ENCODE results near the gene NOXO1. TPM values are rescaled to one million over a fixed set of nuclear protein-coding genes. Genes with fewer than 3 reads are reported as not detected.

NOXO1 gene
- total RNA-seq, 1 donor from 2014 or later, result 1.6 TPM

GRCh38 chr16:2004795-2005517, 23.7 kb upstream of the NOXO1 start:
- DNase-seq (ENCODE audit: low read depth) (no peak), FAIRE-seq (no peak)
- no peak overlapping the region for H3K4me3 ChIP-seq (ENCODE audit: low read depth, low read length)
- peaks cover 51% of the 10 kb centered on the region for H3K36me3 ChIP-seq (ENCODE audit: control insufficient read depth, insufficient read depth, low read length)
- H3K27me3 ChIP-seq (ENCODE audit: control insufficient read depth, insufficient read depth, low read length), result no peaks in the 10 kb centered on the region
- no peak for TF ChIP-seq CTCF (IDR thresholded peaks at IDR 0.05; ENCODE audit: insufficient read depth, low read length, severe bottlenecking)

- peaks cover 56% of the 10 kb centered on the region for H3K36me3 ChIP-seq (ENCODE audit: control insufficient read depth, insufficient read depth, low read length)
- TF ChIP-seq CTCF (IDR thresholded peaks at IDR 0.05; ENCODE audit: insufficient read depth, low read length, severe bottlenecking), result peak; percentile 98
- no peak for FAIRE-seq
- peak; percentile 69 for DNase-seq (ENCODE audit: low read depth)
- H3K27me3 ChIP-seq (ENCODE audit: control insufficient read depth, insufficient read depth, low read length), result no peaks in the 10 kb centered on the region
- H3K4me3 ChIP-seq (ENCODE audit: low read depth, low read length), result no peak overlapping the region
Measured at GRCh38 chr16:2003827-2004641, 22.8 kb upstream of the NOXO1 start.

- no peak for DNase-seq (ENCODE audit: low read depth)
- H3K4me3 ChIP-seq (ENCODE audit: low read depth, low read length), result no peak overlapping the region
- TF ChIP-seq CTCF (IDR thresholded peaks at IDR 0.05; ENCODE audit: insufficient read depth, low read length, severe bottlenecking), result no peak
- H3K27me3 ChIP-seq (ENCODE audit: control insufficient read depth, insufficient read depth, low read length), result no peaks in the 10 kb centered on the region
- H3K36me3 ChIP-seq (ENCODE audit: control insufficient read depth, insufficient read depth, low read length), result peaks cover 59% of the 10 kb centered on the region
- peak; percentile 7 for FAIRE-seq
Measured at GRCh38 chr16:2003231-2003826, 22.1 kb upstream of the NOXO1 start.

- DNase-seq (ENCODE audit: low read depth) (no peak), FAIRE-seq (no peak)
- Histone ChIP-seq H3K4me3 (ENCODE audit: low read depth, low read length) (no peak overlapping the region), H3K27me3 (ENCODE audit: control insufficient read depth, insufficient read depth, low read length) (no peaks in the 10 kb centered on the region), H3K36me3 (ENCODE audit: control insufficient read depth, insufficient read depth, low read length) (peaks cover 64% of the 10 kb centered on the region)
- TF ChIP-seq CTCF (IDR thresholded peaks at IDR 0.05; ENCODE audit: insufficient read depth, low read length, severe bottlenecking), result no peak
Measured at GRCh38 chr16:2002406-2003230, 21.3 kb upstream of the NOXO1 start.

- no peak overlapping the region for H3K4me3 ChIP-seq (ENCODE audit: low read depth, low read length)
- no peak for TF ChIP-seq CTCF (IDR thresholded peaks at IDR 0.05; ENCODE audit: insufficient read depth, low read length, severe bottlenecking)
- FAIRE-seq, result no peak
- no peak for DNase-seq (ENCODE audit: low read depth)
- peaks cover 64% of the 10 kb centered on the region for H3K36me3 ChIP-seq (ENCODE audit: control insufficient read depth, insufficient read depth, low read length)
- H3K27me3 ChIP-seq (ENCODE audit: control insufficient read depth, insufficient read depth, low read length), result no peaks in the 10 kb centered on the region
Measured at GRCh38 chr16:2001456-2002355, 20.4 kb upstream of the NOXO1 start.
